CD14-positive monocyte (primary cell): ENCODE measurements around the gene CORT. TPM values are rescaled to one million over a fixed set of nuclear protein-coding genes. Genes with fewer than 3 reads are reported as not detected.

Source experiments
- DNase-seq, 3 donors: peaks; one replicate each; pipeline ENCODE4 v3.0.0-alpha.2; 2011 to 2022
- H2AFZ ChIP-seq: 2 replicates; pipeline ENCODE4 v1.6.0; 2012; ENCODE audit warnings: mild to moderate bottlenecking, low read depth, low read length, inconsistent platforms; ENCODE audit not compliant: insufficient read depth, poor library complexity, severe bottlenecking
- H3K27ac ChIP-seq, 2 donors: 1 replicate in 1 of 2; 2 replicates in 1 of 2; pipeline ENCODE4 v1.5.1; 2012 to 2013; ENCODE audit warnings: low read length in 2 of 2, control low read depth in 1 of 2, inconsistent platforms in 1 of 2, low read depth in 1 of 2, mild to moderate bottlenecking in 1 of 2
- H3K27me3 ChIP-seq, 2 donors: one replicate each; pipeline versions ENCODE4 v1.6.0 to v1.6.1; 2011 to 2013; ENCODE audit warnings: low read length in 2 of 2; ENCODE audit not compliant: control insufficient read depth in 2 of 2, insufficient read depth in 2 of 2
- H3K36me3 ChIP-seq, 2 donors: replicated peaks in 1 of 2; 1 replicate in 1 of 2; 2 replicates in 1 of 2; pipeline versions ENCODE4 v1.5.1 to v1.6.1; 2012 to 2013; ENCODE audit warnings: low read length in 2 of 2, control low read depth in 1 of 2, inconsistent platforms in 1 of 2, mild to moderate bottlenecking in 1 of 2; ENCODE audit not compliant: insufficient read depth in 2 of 2, control insufficient read depth in 1 of 2
- H3K4me1 ChIP-seq, 2 donors: 1 replicate in 1 of 2; 2 replicates in 1 of 2; pipeline versions ENCODE4 v1.5.1 to v1.6.1; 2012 to 2013; ENCODE audit warnings: low read length in 2 of 2, control low read depth in 1 of 2, inconsistent platforms in 1 of 2, mild to moderate bottlenecking in 1 of 2, moderate library complexity in 1 of 2; ENCODE audit not compliant: insufficient read depth in 2 of 2, control insufficient read depth in 1 of 2
- H3K4me2 ChIP-seq: replicated peaks from 2 replicates; pipeline ENCODE3; 2012; ENCODE audit warnings: low read length, moderate library complexity, mild to moderate bottlenecking; ENCODE audit not compliant: poor library complexity, severe bottlenecking; ENCODE audit errors: extremely low read depth
- H3K4me3 ChIP-seq, 3 experiments: fragments of 200-600 bp in 1 of 3; sonication (generic) in 1 of 3; replicated peaks in 1 of 3; 1 replicate in 2 of 3; 2 replicates in 1 of 3; pipeline ENCODE4 v1.5.1; 2011 to 2013; ENCODE audit warnings: low read length in 3 of 3, mild to moderate bottlenecking in 3 of 3, control low read depth in 2 of 3, low read depth in 2 of 3, inconsistent platforms in 1 of 3, moderate library complexity in 1 of 3
- H3K79me2 ChIP-seq: 2 replicates; pipeline ENCODE4 v1.6.0; 2012; ENCODE audit warnings: mild to moderate bottlenecking, control low read depth, inconsistent platforms, low read length, moderate library complexity; ENCODE audit not compliant: insufficient read depth
- H3K9ac ChIP-seq: 2 replicates; pipeline ENCODE4 v1.6.0; 2017; ENCODE audit warnings: low read length, mild to moderate bottlenecking; ENCODE audit not compliant: insufficient read depth, poor library complexity, severe bottlenecking
- H3K9me3 ChIP-seq, 2 donors: replicated peaks in 1 of 2; 1 replicate in 1 of 2; 2 replicates in 1 of 2; pipeline versions ENCODE4 v1.5.1 to v1.6.1; 2012 to 2013; ENCODE audit warnings: low read length in 2 of 2, control low read depth in 1 of 2; ENCODE audit not compliant: control insufficient read depth in 1 of 2, insufficient read depth in 1 of 2
- H4K20me1 ChIP-seq: 2 replicates; pipeline ENCODE4 v1.6.0; 2012; ENCODE audit warnings: mild to moderate bottlenecking, low read length, control low read depth, moderate library complexity; ENCODE audit not compliant: insufficient read depth
- H3K27ac Mint-ChIP-seq, 7 donors: one replicate each; pipeline ENCODE4 v1.8.0; 2020; ENCODE audit warnings: mild to moderate bottlenecking in 7 of 7, mixed read lengths in 7 of 7, moderate library complexity in 6 of 7, inconsistent platforms in 2 of 7
- H3K27me3 Mint-ChIP-seq, 3 donors: one replicate each; pipeline ENCODE4 v1.8.0; 2021 to 2022; ENCODE audit warnings: low read depth in 3 of 3, mild to moderate bottlenecking in 3 of 3, mixed read lengths in 3 of 3, moderate library complexity in 3 of 3, inconsistent platforms in 1 of 3
- H3K36me3 Mint-ChIP-seq, 2 donors: one replicate each; pipeline ENCODE4 v1.8.0; 2020; ENCODE audit warnings: mixed read lengths in 2 of 2, inconsistent platforms in 1 of 2, mild to moderate bottlenecking in 1 of 2
- H3K4me1 Mint-ChIP-seq: one replicate; pipeline ENCODE4 v1.8.0; 2020; ENCODE audit warnings: mild to moderate bottlenecking, mixed read lengths
- H3K4me3 Mint-ChIP-seq, 2 donors: one replicate each; pipeline ENCODE4 v1.8.0; 2020; ENCODE audit warnings: mild to moderate bottlenecking in 2 of 2, mixed read lengths in 2 of 2, moderate library complexity in 1 of 2
- H3K9me3 Mint-ChIP-seq, 7 donors: one replicate each; pipeline ENCODE4 v1.8.0; 2020 to 2022; ENCODE audit warnings: mixed read lengths in 7 of 7, mild to moderate bottlenecking in 6 of 7, moderate library complexity in 6 of 7, inconsistent platforms in 2 of 7
- WGBS: methylation state at CpG from one replicate; pipeline ENCODE4 v1.1.5; 2013; ENCODE audit warnings: missing lambda C conversion rate; ENCODE audit not compliant: insufficient coverage; 5-methylcytosine and 5-hydroxymethylcytosine counted together
- intact Hi-C, 2 donors: fragments of 100-400 bp; cut with micrococcal nuclease; formaldehyde crosslinking; loops; one replicate each; pipeline versions ENCODE4 v1.15.0 to v1.15.1; 2023
- polyA plus RNA-seq, 3 donors: library from polyadenylated mRNA; depleted of rRNA in 1 of 3; unstranded in 2 of 3; stranded (reverse) in 1 of 3; fragments of 300-500 nt in 2 of 3; fragments of >200 nt in 1 of 3; fragmentation: Illumina TruSeq in 2 of 3; gene quantifications; 1 replicate in 2 of 3; 2 replicates in 1 of 3; pipeline ENCODE4 v1.2.3, GENCODE V29; 2012 to 2021
- TF ChIP-seq, protein P1 (sequence below): fragments of 200-600 bp; IDR thresholded peaks from one replicate; pipeline ENCODE4 v1.8.0; 2022; ENCODE audit warnings: antibody characterized with exemption, mild to moderate bottlenecking

The CORT gene
- polyA plus RNA-seq, 3 donors: not detected

DNA sequence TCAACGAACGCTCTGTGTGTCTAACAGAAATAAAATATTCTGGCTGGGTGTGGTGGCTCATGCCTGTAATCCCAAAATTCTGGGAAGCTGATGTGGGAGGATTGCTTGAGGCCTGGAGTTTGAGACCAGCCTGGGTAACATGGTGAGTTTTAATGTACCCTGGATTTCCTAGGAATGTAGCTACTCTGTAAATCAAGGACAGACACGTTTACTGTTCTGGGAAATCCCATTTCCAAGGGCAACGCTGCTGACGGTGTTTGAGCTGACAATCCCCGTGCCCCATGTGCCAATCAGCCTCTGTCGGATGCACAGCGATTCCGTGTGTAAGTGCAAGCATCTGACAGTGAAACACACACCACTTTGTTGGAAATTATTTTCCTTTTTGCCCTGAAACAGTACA is 8.0 kb downstream of the CORT start:
- no peak overlapping the region for H2AFZ ChIP-seq
- Mint-ChIP-seq H3K9me3 (peaks cover 0 to 9% (median 6%) of the 10 kb centered on the region in 7 donors), H3K4me1 (peaks cover 6% of the 10 kb centered on the region), H3K4me3 (no peak overlapping the region), H3K27ac (no peak overlapping the region), H3K27me3 (peaks cover 0 to 2% (median 2%) of the 10 kb centered on the region in 3 donors), H3K36me3 (peaks cover 32 to 44% of the 10 kb centered on the region in 2 donors)
- no peak overlapping the region for H3K9ac ChIP-seq
- WGBS: 96% methylated on average over 5 of the region's 9 CpGs
- no peaks in the 10 kb centered on the region for H3K4me1 ChIP-seq
- no peaks in the 10 kb centered on the region for H4K20me1 ChIP-seq
- TF ChIP-seq, protein P1, sequence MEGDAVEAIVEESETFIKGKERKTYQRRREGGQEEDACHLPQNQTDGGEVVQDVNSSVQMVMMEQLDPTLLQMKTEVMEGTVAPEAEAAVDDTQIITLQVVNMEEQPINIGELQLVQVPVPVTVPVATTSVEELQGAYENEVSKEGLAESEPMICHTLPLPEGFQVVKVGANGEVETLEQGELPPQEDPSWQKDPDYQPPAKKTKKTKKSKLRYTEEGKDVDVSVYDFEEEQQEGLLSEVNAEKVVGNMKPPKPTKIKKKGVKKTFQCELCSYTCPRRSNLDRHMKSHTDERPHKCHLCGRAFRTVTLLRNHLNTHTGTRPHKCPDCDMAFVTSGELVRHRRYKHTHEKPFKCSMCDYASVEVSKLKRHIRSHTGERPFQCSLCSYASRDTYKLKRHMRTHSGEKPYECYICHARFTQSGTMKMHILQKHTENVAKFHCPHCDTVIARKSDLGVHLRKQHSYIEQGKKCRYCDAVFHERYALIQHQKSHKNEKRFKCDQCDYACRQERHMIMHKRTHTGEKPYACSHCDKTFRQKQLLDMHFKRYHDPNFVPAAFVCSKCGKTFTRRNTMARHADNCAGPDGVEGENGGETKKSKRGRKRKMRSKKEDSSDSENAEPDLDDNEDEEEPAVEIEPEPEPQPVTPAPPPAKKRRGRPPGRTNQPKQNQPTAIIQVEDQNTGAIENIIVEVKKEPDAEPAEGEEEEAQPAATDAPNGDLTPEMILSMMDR: no peak
- H3K27me3 ChIP-seq: no peaks in the 10 kb centered on the region
- H3K9me3 ChIP-seq: peaks cover 0 to 6% of the 10 kb centered on the region in 2 donors
- no peak overlapping the region for H3K27ac ChIP-seq
- no peak overlapping the region for H3K4me2 ChIP-seq
- no peak for DNase-seq
- no peak overlapping the region for H3K4me3 ChIP-seq
- peaks cover 16 to 31% of the 10 kb centered on the region in 2 donors for H3K36me3 ChIP-seq
- no peaks in the 10 kb centered on the region for H3K79me2 ChIP-seq
- intact Hi-C loops: no loop called here

DNA sequence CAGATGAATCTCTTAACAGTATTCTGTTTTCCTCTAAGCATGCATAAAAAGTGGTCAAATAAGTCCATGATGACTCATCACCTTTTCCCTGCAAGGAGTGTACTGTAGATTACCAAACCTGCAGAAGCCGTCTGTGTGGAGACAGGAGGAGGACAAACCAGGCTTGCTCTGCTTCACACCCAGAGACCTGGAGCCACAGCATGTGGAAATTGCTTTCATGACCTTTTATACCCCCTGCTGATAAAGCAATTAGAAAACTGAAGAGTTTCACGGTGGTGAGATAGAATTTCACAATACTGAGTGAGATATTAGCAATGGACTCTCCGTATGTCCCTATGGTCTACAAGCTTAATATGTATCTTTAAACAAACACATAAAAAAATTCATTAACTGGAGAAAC is 9.4 kb downstream of the CORT start:
- peaks cover 0 to 8% (median 6%) of the 10 kb centered on the region in 7 donors for H3K9me3 Mint-ChIP-seq
- TF ChIP-seq, protein P1: no peak
- Histone ChIP-seq H3K9ac (no peak overlapping the region), H3K79me2 (no peaks in the 10 kb centered on the region), H4K20me1 (no peaks in the 10 kb centered on the region), H3K4me2 (no peak overlapping the region), H3K4me3 (no peak overlapping the region), H3K4me1 (no peaks in the 10 kb centered on the region), H3K36me3 (peaks cover 22 to 42% of the 10 kb centered on the region in 2 donors), H2AFZ (no peak overlapping the region), H3K9me3 (peaks cover 0 to 6% of the 10 kb centered on the region in 2 donors), H3K27ac (no peak overlapping the region), H3K27me3 (no peaks in the 10 kb centered on the region)
- WGBS: no CpG with 5 or more reads among the region's 3 CpGs
- H3K27me3 Mint-ChIP-seq: peaks cover 0 to 2% (median 0%) of the 10 kb centered on the region in 3 donors
- no peak for DNase-seq
- H3K4me3 Mint-ChIP-seq: no peak overlapping the region
- H3K36me3 Mint-ChIP-seq: peaks cover 43 to 56% of the 10 kb centered on the region in 2 donors
- intact Hi-C loops: no loop called here
- peaks cover 6% of the 10 kb centered on the region for H3K4me1 Mint-ChIP-seq
- no peak overlapping the region for H3K27ac Mint-ChIP-seq
